HK-2 (cell line): ENCODE results near the gene GNG7.
"Not testable (repeated sequence)": the region's sequence is repeated elsewhere in the genome, so short reads cannot be mapped to it uniquely, and the experiment has no call there.

Source experiments
- DNase-seq: peaks from one replicate; pipeline ENCODE4 v3.0.0-alpha.2; 2018; ENCODE audit not compliant: unreplicated experiment

The GNG7 gene

GRCh38 chr19:2551172-2551863 lies 151.2 kb downstream of the GNG7 start:
- DNase-seq, result no peak

GRCh38 chr19:2550431-2551171 lies 151.9 kb downstream of the GNG7 start:
- DNase-seq, result no peak

- peak; percentile 53 for DNase-seq
Observed at GRCh38 chr19:2549701-2550191, 152.7 kb downstream of the GNG7 start.

DNA sequence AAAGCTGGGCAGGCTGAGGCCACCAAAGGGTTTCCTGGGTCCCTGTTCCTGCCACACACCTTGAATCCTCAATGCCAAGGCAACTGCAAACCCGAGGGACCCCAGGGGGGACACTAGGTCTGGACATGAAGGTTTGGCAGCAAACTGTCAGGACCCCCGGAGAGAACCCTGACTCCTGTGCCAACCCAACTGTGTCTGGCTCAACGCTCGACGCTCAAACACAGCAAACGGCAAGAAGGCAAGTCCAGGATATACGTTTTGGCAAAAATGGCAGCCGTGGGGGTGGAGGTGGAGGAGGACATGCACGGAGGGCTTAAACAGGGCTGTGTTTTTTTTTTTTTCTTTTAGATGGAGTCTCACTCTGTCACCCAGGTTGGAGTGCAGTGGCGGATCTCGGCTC lies 153.5 kb downstream of the GNG7 start:
- no peak for DNase-seq

GRCh38 chr19:2547721-2548120 lies 154.8 kb downstream of the GNG7 start:
- DNase-seq, result no peak

GRCh38 chr19:2547033-2547680 lies 155.3 kb downstream of the GNG7 start:
- no peak for DNase-seq

DNA sequence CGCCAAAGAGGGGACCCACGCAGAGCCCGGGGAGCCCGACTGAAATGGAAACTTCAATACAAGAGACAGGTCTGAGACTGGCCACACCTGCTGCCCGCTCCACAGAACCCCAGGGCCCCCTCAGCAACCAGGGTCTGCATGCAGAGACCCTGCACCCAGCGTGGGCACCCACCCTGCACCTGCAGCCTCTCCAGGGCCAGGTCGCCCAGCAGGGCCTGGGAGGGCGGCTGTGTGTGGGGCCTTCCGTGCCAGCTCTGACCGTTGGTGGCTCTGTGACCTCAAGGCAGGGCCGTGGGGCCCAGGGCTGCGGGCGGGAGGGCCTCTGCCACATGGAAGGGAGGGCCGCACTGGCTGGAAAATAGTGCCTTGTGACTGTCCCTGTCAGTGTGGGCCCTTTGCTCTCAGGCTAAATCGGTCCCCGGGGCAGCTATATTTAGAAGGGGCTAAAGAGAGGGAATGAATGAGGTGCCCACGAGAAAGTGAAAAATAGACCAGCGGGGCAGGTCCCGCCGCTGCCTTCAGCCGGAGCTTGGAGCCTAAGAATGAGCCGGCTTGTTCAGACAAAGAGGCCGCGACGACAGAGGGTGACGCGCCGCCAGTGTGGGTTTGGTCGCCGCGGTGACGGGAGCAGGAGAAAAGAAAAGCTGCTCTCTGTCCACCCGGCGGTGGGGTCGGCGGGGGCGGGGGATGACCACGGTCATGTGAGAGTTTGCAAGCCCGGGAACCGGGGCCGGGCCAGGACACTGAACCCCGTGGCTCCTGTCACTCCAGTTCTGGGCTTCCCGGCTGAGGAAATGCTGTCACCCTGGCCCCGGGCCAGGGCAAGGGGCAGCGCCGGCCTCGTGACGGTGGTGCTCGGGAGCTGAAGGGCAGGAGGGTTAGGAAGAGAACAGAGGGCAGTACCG lies 156.1 kb downstream of the GNG7 start:
- no peak for DNase-seq

DNA sequence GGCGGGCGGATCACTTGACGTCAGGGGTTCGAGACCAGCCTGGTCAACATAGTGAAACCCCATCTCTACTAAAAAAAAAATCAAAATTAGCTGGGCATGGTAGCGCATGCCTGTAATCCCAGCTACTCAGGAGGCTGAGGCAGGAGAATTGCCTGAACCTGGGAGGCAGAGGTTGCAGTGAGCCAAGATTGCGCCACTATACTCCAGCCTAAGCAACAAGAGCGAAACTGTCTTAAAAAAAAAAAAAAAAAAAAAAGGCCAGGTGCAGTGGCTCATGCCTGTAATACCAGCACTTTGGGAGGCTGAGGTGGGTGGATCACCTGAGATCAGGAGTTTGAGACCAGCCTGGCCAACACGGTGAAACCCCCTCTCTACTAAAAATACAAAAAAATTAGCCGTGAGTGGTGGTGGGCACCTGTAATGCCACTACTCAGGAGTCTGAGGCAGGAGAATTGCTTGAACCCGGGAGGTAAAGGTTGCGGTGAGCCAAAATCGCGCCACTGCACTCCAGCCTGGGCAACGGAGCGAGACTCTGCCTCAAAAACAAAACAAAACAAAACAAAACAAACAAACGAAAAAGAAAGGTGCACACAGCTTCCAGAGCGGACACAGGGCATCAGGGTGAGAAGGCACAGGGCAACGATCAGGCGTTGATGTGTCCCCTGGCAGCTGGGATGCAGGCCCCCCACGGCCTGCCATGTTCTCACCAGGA lies 156.9 kb downstream of the GNG7 start:
- not testable (repeated sequence) for DNase-seq

DNA sequence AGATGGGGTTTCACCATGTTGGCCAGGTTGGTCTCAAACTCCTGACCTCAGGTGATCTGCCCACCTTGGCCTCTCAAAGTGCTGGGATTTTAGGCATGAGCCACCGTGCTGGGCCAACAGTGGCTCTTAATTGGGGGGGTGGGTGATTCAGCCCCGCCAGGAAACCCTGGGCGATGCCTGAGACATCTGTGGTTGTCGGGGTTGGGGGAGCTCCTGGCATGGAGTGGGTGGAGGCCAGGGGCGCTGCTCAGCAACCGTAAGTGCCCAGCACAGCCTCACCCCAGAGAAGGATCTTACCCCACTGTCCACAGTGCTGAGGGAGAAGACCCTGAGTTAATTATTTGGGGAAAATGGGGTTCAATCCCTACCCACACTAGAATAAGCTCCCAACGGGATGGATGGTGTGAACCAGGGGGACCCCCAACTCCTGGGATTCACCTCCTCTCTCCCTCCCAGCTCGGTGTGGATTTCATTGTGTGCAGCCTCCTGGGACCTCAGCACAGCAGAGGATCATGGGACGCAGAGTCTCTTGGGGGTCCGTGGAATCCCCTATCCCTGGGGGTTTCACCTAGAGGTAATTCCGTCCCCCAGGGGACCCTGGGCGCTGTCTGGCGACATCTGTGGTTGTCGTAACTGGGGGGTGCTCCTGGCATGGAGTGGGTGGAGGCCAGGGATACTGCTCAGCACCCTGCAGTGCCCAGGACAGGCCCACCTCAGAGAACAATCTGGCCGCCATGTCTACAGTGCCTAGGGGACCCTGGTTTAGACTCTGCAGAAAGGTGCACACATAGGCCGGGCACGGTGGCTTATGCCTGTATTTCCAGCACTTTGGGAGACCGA lies 157.7 kb downstream of the GNG7 start:
- no peak for DNase-seq

GRCh38 chr19:2543463-2544442 lies 158.7 kb downstream of the GNG7 start:
- DNase-seq, result peak; percentile 97

GRCh38 chr19:2543072-2543462 lies 159.4 kb downstream of the GNG7 start:
- DNase-seq, result not testable (repeated sequence)

GRCh38 chr19:2542341-2543069 lies 160.0 kb downstream of the GNG7 start:
- DNase-seq, result peak; percentile 59

GRCh38 chr19:2540646-2541454 lies 161.6 kb downstream of the GNG7 start:
- peak; percentile 99 for DNase-seq

DNA sequence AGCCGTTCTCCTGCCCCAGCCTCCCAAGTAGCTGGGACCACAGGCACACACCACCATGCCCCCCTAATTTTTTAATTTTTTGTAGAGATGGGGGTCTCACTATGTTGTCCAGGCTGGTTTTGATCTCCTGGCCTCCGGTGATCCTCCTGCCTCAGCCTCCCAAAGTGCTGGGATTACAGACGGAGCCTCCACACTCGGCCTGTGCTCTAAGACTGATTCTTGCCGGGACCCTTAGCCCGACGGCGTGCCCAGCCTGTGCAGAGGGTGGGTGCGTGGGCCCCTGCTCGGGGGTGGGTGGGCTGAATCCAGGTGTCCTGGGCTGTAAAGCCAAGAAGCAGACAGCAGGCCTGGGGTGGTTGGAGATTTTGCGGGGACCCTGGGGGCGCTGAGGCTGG lies 162.2 kb downstream of the GNG7 start:
- DNase-seq, result no peak

GRCh38 chr19:2538096-2538757 lies 164.3 kb downstream of the GNG7 start:
- no peak for DNase-seq

GRCh38 chr19:2537584-2537983 lies 164.9 kb downstream of the GNG7 start:
- not testable (repeated sequence) for DNase-seq

DNA sequence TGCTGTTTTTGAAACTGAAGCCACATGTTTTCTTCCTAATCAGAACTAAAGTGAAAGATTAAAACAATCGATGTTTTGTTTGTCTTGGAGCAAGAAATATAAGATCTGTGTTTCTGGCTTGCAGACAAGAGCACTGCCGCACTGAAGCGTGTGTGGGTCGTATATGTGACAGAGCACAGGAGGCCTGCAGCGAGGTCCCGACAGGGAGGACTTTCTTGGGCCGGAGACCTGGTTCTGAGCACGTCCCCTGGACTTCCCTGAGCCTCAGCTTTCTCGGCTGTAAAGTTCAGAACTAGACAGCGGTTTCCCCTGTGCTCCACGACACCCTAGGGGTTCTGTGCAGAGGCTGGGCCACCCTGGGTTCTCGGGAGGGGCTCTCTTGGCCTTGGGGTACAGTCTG lies 166.0 kb downstream of the GNG7 start:
- no peak for DNase-seq
